ENCODE data around the gene UBASH3B.

Gene UBASH3B

DNA sequence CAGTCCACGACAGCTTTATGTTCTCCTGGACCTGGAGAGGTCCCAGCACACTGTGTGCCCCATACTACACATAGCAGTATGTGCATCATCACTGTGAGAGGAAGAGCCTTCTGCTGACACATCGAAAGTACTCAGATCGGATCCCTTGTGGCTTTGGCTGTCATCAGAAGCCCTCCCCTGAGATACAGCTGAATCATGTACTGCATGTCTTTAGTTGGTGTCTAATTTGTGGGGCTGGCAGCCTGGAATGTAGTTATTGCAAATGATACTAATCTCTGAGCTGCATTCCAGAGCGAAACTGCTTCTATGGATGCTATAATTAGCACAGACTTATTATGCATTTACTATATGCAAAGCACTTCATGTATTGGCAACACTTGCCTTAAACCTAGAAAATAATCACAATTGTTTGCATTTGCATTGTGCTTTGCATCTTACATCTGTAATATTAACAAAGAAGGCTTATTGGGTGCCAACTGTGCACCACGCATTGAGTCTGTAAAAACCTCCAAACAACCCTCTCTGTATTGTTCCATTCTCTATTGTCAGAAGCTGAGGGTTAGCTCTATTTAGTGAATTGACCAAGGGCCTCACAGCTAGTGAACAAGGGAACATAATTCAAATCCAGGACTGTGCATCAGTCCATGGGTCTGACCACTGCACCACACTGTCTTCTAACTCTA lies 93.6 kb downstream of the UBASH3B start:
- H3K4me3 ChIP-seq (ENCODE audit: low read depth, low read length) = no peak overlapping the region
- TF ChIP-seq, protein P1, sequence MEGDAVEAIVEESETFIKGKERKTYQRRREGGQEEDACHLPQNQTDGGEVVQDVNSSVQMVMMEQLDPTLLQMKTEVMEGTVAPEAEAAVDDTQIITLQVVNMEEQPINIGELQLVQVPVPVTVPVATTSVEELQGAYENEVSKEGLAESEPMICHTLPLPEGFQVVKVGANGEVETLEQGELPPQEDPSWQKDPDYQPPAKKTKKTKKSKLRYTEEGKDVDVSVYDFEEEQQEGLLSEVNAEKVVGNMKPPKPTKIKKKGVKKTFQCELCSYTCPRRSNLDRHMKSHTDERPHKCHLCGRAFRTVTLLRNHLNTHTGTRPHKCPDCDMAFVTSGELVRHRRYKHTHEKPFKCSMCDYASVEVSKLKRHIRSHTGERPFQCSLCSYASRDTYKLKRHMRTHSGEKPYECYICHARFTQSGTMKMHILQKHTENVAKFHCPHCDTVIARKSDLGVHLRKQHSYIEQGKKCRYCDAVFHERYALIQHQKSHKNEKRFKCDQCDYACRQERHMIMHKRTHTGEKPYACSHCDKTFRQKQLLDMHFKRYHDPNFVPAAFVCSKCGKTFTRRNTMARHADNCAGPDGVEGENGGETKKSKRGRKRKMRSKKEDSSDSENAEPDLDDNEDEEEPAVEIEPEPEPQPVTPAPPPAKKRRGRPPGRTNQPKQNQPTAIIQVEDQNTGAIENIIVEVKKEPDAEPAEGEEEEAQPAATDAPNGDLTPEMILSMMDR (IDR thresholded peaks at IDR 0.05; ENCODE audit: low read depth, low read length, missing control alignments) = no peak
- DNase-seq (ENCODE audit: low read depth) = peak; percentile 60

DNA sequence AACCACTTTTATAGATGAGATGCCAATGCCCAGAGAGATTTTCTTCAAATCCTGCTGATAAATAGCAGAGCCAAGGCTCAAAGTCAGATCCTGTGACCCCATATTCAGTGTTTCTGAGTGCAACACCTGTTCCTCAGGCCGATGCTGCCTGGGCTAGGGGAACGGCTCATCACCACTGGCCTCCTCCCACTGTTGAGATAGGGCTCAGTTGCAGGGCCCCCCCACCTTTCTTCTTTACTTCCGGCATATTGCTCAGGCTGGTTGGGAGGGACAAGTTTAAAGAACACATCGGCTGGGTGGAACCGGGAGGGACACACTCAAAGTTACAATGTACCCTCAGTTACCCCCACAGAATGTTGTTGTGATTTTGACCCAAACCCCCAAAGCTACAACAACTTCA lies 94.5 kb downstream of the UBASH3B start:
- no peak overlapping the region for H3K4me3 ChIP-seq (ENCODE audit: low read depth, low read length)
- TF ChIP-seq, protein P1 (IDR thresholded peaks at IDR 0.05; ENCODE audit: low read depth, low read length, missing control alignments) = no peak
- DNase-seq (ENCODE audit: low read depth) = no peak

DNA sequence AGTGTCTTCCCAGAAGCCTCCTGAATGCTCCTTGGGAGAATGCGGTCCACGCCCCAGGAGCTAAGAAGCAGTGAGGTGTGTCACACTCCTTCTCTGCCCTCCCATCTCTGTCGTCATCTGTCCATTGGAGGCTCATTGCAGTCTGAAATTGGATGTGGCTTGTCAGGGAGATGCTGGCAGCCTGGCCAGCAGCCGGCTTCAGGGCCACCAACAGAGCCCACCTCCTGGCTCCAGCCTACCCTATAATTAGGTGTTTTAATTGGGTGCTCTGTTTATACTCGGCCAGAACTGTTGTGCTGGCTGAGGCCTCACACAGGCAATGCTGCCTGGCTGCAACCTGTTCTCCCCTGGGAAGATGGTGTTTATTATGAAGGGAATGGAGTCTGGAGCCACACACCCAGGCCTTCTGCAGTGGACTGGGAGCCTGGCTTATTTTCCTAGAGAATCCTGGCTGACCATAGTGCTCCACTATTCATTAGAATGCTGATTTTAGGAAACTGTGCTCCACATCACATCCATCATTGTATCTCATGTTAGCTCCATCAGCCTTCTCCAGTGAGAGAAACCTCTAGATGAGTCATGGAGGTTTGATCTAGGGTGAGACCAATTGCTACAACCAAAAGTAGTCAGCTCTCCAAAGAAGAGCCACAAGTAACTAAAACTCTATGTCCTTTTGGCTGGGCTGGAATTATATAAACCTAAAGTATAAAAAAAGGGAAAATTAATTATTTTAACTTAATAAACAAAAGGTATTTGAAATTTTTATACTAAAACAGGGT lies 96.0 kb downstream of the UBASH3B start:
- H3K4me3 ChIP-seq (ENCODE audit: low read depth, low read length) = no peak overlapping the region
- DNase-seq (ENCODE audit: low read depth) = no peak
- TF ChIP-seq, protein P1 (IDR thresholded peaks at IDR 0.05; ENCODE audit: low read depth, low read length, missing control alignments) = no peak

DNA sequence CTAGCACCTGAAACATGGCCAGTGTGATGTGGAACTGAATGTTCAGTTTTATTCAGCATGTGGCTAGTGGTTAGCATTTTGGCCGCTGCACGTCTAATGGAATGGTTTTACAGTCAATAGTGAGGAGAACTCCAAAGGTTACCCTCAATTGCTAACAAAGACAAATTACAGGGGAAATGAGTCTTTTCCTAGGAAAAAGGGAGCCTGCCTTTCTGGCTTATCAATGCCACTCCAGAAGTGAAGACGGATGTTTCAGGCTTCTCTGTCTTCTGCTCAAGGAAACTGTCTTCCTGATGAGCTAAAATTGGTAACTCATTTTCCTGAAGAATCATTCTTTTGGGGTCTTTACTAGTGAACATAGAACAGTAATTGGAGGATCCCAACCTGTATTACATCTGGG lies 98.5 kb downstream of the UBASH3B start:
- TF ChIP-seq, protein P1 (IDR thresholded peaks at IDR 0.05; ENCODE audit: low read depth, low read length, missing control alignments) = no peak
- no peak for DNase-seq (ENCODE audit: low read depth)
- H3K4me3 ChIP-seq (ENCODE audit: low read depth, low read length) = no peak overlapping the region

DNA sequence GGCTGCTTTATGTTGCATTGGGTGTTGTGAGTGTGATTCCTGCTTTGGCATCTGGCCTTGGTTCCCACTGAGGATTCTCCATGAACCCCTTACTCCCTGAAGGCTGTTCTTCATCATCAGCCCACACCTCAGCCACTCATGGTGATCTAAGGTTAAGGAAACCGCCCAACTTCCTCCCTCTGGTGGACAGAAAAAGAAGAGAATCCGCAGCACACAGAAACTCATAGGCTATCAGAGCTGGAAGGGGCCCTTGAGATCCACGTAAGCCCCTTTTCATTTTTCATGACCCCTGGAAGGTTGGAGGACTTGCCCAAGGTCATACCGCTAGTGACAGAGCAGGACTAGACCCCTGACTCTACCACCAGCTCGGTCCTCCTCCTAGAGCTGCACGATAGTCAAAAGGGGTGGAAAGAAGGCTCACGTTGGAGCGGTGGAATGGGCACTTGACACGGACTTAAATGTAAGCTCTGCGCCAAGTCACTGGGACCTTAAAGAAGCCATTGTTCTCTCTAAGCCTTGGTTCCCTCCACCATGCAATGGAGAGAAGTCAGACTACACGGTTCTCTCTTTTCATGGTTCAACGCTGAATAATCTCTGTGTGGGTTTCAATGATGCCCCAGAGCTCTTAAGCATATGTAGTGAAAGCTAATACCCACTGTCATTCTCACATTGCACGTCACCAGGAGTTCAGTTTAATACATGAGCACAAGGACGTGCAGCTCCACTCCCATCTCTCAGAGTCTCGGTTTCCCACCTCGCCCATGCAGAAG lies 99.2 kb downstream of the UBASH3B start:
- no peak overlapping the region for H3K4me3 ChIP-seq (ENCODE audit: low read depth, low read length)
- no peak for DNase-seq (ENCODE audit: low read depth)
- TF ChIP-seq, protein P1 (IDR thresholded peaks at IDR 0.05; ENCODE audit: low read depth, low read length, missing control alignments) = peak; percentile 60

DNA sequence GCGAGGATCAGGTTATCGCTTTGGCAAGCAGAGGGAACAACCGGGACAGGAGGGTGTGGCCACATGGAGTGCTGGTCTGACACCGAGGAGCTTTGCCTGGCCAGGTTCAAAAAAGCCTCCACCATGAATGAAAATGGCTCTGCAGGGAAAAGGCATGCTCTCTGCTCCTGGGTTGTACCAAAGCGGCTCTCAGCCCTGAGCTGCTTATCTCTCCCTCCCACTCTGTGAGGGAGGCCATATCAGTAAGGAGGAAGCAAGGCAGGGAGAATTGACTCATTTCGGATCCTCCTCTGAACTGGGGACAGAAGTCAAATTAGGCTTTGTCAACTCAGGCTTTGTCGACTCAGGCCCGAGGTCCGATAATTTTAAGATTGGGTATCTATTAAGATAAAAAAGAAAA lies 99.9 kb downstream of the UBASH3B start:
- TF ChIP-seq, protein P1 (IDR thresholded peaks at IDR 0.05; ENCODE audit: low read depth, low read length, missing control alignments) = no peak
- no peak for DNase-seq (ENCODE audit: low read depth)
- H3K4me3 ChIP-seq (ENCODE audit: low read depth, low read length) = no peak overlapping the region

Measured in GM12864 (cell line).